K562 (cell line): ENCODE measurements around the gene MYOZ2. TPM values are rescaled to one million over a fixed set of nuclear protein-coding genes. Genes with fewer than 3 reads are reported as not detected.
"Not testable (repeated sequence)": the region's sequence is repeated elsewhere in the genome, so short reads cannot be mapped to it uniquely, and the experiment has no call there.

Source experiments
- ATAC-seq: fragments of 200-7000 bp; cut with Tn5 transposase; 3 replicates; pipeline ENCODE4 v1.9.1; 2020; ENCODE audit warnings: moderate library complexity
- BruUV-seq: library from RNA; stranded (reverse); fragments of 400-500 nt; replicated peaks from 2 replicates; lab custom pipeline; 2021; lab: Mats Ljungman, UMichigan
- CTCF ChIA-PET: fragments of 300-600 bp; formaldehyde crosslinking; extraction: SDS; loops from one replicate; lab custom pipeline; 2021; ENCODE audit warnings: low intra/inter-chr PET ratio; lab: Yijun Ruan, JAX
- POLR2A ChIA-PET: fragments of 300-600, 350-650 bp; sonication (Branson Sonifier 250); formaldehyde crosslinking; extraction: SDS; loops from one replicate; lab custom pipeline; 2021; ENCODE audit warnings: antibody characterized with exemption, inconsistent platforms; lab: Yijun Ruan, JAX
- DNase-seq, 4 experiments: peaks; one replicate each; pipeline versions ENCODE4 v3.0.0 to v3.0.0-alpha.2; 2011 to 2018; ENCODE audit warnings: low spot score in 3 of 4, mixed read lengths in 3 of 4; ENCODE audit errors: extremely low read depth in 1 of 4
- FAIRE-seq: peaks from 2 replicates; lab custom pipeline; 2011; peaks lifted over from hg19 to GRCh38; lab: Jason Lieb, UNC
- H2AFZ ChIP-seq: 2 replicates; pipeline ENCODE4 v1.6.0; 2011; ENCODE audit warnings: low read depth, low read length, control low read depth, inconsistent platforms
- H3K27ac ChIP-seq: fragments of 200-600 bp; 3 replicates; pipeline ENCODE4 v1.8.0; 2011; ENCODE audit warnings: low read depth, mild to moderate bottlenecking, control low read depth, inconsistent platforms, low read length, moderate library complexity, mixed read lengths; ENCODE audit errors: extremely low read depth
- H3K27me3 ChIP-seq, 2 experiments: fragments of 300-600 bp in 1 of 2; 2 replicates in 1 of 2; 3 replicates in 1 of 2; pipeline versions ENCODE4 v1.6.0 to v1.8.0; 2011; ENCODE audit warnings: inconsistent platforms in 2 of 2, low read length in 2 of 2, mild to moderate bottlenecking in 1 of 2, mixed read lengths in 1 of 2, moderate library complexity in 1 of 2; ENCODE audit not compliant: control insufficient read depth in 2 of 2, insufficient read depth in 2 of 2
- H3K36me3 ChIP-seq: fragments of 300-600 bp; 3 replicates; pipeline ENCODE4 v1.8.0; 2011; ENCODE audit warnings: mild to moderate bottlenecking, low read length, inconsistent platforms; ENCODE audit not compliant: control insufficient read depth, insufficient read depth
- H3K4me1 ChIP-seq, 2 experiments: fragments of 200-600 bp in 1 of 2; replicated peaks in 1 of 2; 2 replicates in 1 of 2; 3 replicates in 1 of 2; pipeline versions ENCODE4 v1.5.1 to v1.8.0; 2011; ENCODE audit warnings: inconsistent platforms in 2 of 2, low read length in 2 of 2, mild to moderate bottlenecking in 1 of 2, mixed read lengths in 1 of 2, moderate library complexity in 1 of 2; ENCODE audit not compliant: control insufficient read depth in 2 of 2, insufficient read depth in 2 of 2
- H3K4me2 ChIP-seq: 2 replicates; pipeline ENCODE4 v1.6.1; 2011; ENCODE audit warnings: low read length, control low read depth, inconsistent platforms, mixed read lengths; ENCODE audit not compliant: insufficient read depth
- H3K4me3 ChIP-seq: fragments of 200-600 bp; sonication (generic), shearing (Covaris generic); 2 replicates; pipeline ENCODE4 v1.5.1; 2016; ENCODE audit warnings: control low read depth, inconsistent platforms
- H3K79me2 ChIP-seq: fragments of 200-600 bp; 3 replicates; pipeline ENCODE4 v1.8.0; 2011; ENCODE audit warnings: low read length, inconsistent platforms; ENCODE audit not compliant: control insufficient read depth, insufficient read depth
- H3K9ac ChIP-seq, 2 experiments: 2 replicates each; pipeline versions ENCODE4 v1.6.0 to v1.6.1; 2011; ENCODE audit warnings: low read depth in 2 of 2, low read length in 2 of 2, control low read depth in 1 of 2, inconsistent platforms in 1 of 2, mild to moderate bottlenecking in 1 of 2, mixed read lengths in 1 of 2; ENCODE audit not compliant: insufficient read depth in 1 of 2
- H3K9me1 ChIP-seq: one replicate; pipeline ENCODE4 v1.6.0; 2011; ENCODE audit warnings: inconsistent platforms, mild to moderate bottlenecking, low read length, moderate library complexity; ENCODE audit not compliant: control insufficient read depth, insufficient read depth
- H3K9me3 ChIP-seq: replicated peaks from 2 replicates; pipeline ENCODE4 v1.5.1; 2011; ENCODE audit warnings: low read depth, low read length, inconsistent platforms; ENCODE audit not compliant: control insufficient read depth, insufficient read depth
- H4K20me1 ChIP-seq: replicated peaks from 2 replicates; pipeline ENCODE4 v1.6.1; 2011; ENCODE audit warnings: low read length, inconsistent platforms, mixed read lengths; ENCODE audit not compliant: control insufficient read depth, insufficient read depth
- FOSL1 ChIP-seq: fragments of 200-800 bp; sonication (Bioruptor generic); conservative IDR thresholded peaks from 2 replicates; pipeline ENCODE4 v1.6.1; 2016; ENCODE audit warnings: missing genetic modification characterization, missing compliant biosample characterization
- MCM3 ChIP-seq: fragments of 450-650 bp; IDR thresholded peaks from 2 replicates; pipeline ENCODE4 v1.6.1; 2016
- WGBS: fragments of 100-300 bp; shearing (Covaris generic); methylation state at CpG from one replicate; pipeline ENCODE4 v1.1.6; 2016; ENCODE audit warnings: low coverage, mixed read lengths; ENCODE audit not compliant: insufficient coverage; ENCODE audit errors: missing lambda C conversion rate; 5-methylcytosine and 5-hydroxymethylcytosine counted together
- in situ Hi-C: fragments of 300-500 bp; cut with MboI; formaldehyde crosslinking; loops from 4 replicates; pipeline ENCODE4 v1.15.0; 2018; ENCODE audit warnings: inconsistent platforms, mixed read lengths
- intact Hi-C: fragments of 100-400 bp; cut with micrococcal nuclease; formaldehyde crosslinking; loops from 2 replicates; pipeline ENCODE4 v1.14.2; 2022
- polyA plus RNA-seq, 8 experiments: library from polyadenylated mRNA; depleted of rRNA in 4 of 8; stranded (reverse) in 5 of 8; unstranded in 3 of 8; fragments of >200 nt; fragmentation: Nextera tagmentation in 2 of 8; fragmentation: Illumina TruSeq in 1 of 8; extraction: Ambion mirVana in 2 of 8; extraction: Trizol in 1 of 8; gene quantifications; 2 replicates each; pipeline versions ENCODE4 v1.2.1 to v1.2.3, GENCODE V29; 2011 to 2014; ENCODE audit warnings: inconsistent platforms in 1 of 8, missing spikeins in 1 of 8
- total RNA-seq, 7 experiments: library from RNA; depleted of rRNA in 6 of 7; stranded (reverse); fragments of >200 nt in 6 of 7; fragmentation: Illumina TruSeq in 2 of 7; extraction: Trizol in 2 of 7; gene quantifications; 2 replicates each; pipeline versions ENCODE4 v1.2.1 to v1.2.3, GENCODE V29; 2011 to 2021; ENCODE audit warnings: low replicate concordance in 1 of 7

Gene MYOZ2
- total and polyA plus RNA-seq, 9 of the 15 experiments (the other 6 are each of a cell fraction or from before 2014, with no cell fraction given): not detected

GRCh38 chr4:119172223-119172622, 36.6 kb downstream of the MYOZ2 start:
- no peak for DNase-seq
- FAIRE-seq: no peak
- ChIA-PET POLR2A (no interaction called here), CTCF (no interaction called here)
- Histone ChIP-seq H3K9me1 (no peaks in the 10 kb centered on the region), H3K9ac (no peak overlapping the region), H3K9me3 (no peaks in the 10 kb centered on the region), H4K20me1 (no peaks in the 10 kb centered on the region), H3K4me3 (no peak overlapping the region), H3K27ac (no peak overlapping the region), H2AFZ (no peak overlapping the region), H3K36me3 (no peaks in the 10 kb centered on the region), H3K4me1 (peaks cover 0 to 4% of the 10 kb centered on the region in 2 experiments; a peak in 2 of 5 replicates), H3K4me2 (no peak overlapping the region), H3K79me2 (no peaks in the 10 kb centered on the region), H3K27me3 (no peaks in the 10 kb centered on the region; a peak in 3 of 5 replicates)
- intact Hi-C loops: no loop called here
- no peak for TF ChIP-seq MCM3
- TF ChIP-seq FOSL1 (tag): peak; percentile 43
- BruUV-seq: no TSS peak
- no peak for ATAC-seq
- 7% methylated on average over 7 of the region's 7 CpGs for WGBS
- in situ Hi-C loops: no loop called here

- FAIRE-seq, H3K27ac ChIP-seq, in situ Hi-C loops, DNase-seq, H4K20me1 ChIP-seq, H3K79me2 ChIP-seq, H3K4me3 ChIP-seq, intact Hi-C loops, BruUV-seq, H3K9me1 ChIP-seq, POLR2A ChIA-PET, H3K4me1 ChIP-seq, H3K4me2 ChIP-seq, H3K9ac ChIP-seq, H3K9me3 ChIP-seq, H3K27me3 ChIP-seq, H2AFZ ChIP-seq, ATAC-seq, CTCF ChIA-PET, H3K36me3 ChIP-seq: not testable (repeated sequence)
- 9% methylated on average over 15 of the region's 30 CpGs for WGBS
Measured at GRCh38 chr4:119173729-119174361, 38.2 kb downstream of the MYOZ2 start.
